Measurements from ENCODE around the gene TAAR9.

Gene TAAR9

GRCh38 chr6:132569170-132569569, 31.1 kb downstream of the TAAR9 start:
- TF ChIP-seq REST (IDR thresholded peaks at IDR 0.05; ENCODE audit: low read depth) (no peak), USF1 (IDR thresholded peaks at IDR 0.05) (no peak), RAD21 (IDR thresholded peaks at IDR 0.05; ENCODE audit: low read depth) (no peak), ZBTB7A (IDR thresholded peaks at IDR 0.05; ENCODE audit: low read depth) (no peak), EP300 (IDR thresholded peaks at IDR 0.05; ENCODE audit: borderline replicate concordance) (no peak), YY1 (IDR thresholded peaks at IDR 0.05; ENCODE audit: low read depth) (no peak), TEAD4 (IDR thresholded peaks at IDR 0.05) (no peak), TCF12 (IDR thresholded peaks at IDR 0.05; ENCODE audit: low read depth) (no peak), CREB1 (IDR thresholded peaks at IDR 0.05; ENCODE audit: low read depth) (no peak), MAX (IDR thresholded peaks at IDR 0.05) (no peak), FOXM1 (IDR thresholded peaks at IDR 0.05; ENCODE audit: borderline replicate concordance, low read depth) (no peak), TAF1 (IDR thresholded peaks at IDR 0.05; ENCODE audit: low read depth) (no peak), CEBPB (IDR thresholded peaks at IDR 0.05) (no peak), NFIC (IDR thresholded peaks at IDR 0.05) (no peak), EGR1 (IDR thresholded peaks at IDR 0.05) (no peak)

- no peak for TF ChIP-seq FOXM1 (IDR thresholded peaks at IDR 0.05; ENCODE audit: borderline replicate concordance, low read depth)
Observed at GRCh38 chr6:132570221-132570777, 32.2 kb downstream of the TAAR9 start, which contains the start of gene TAAR6. TSS of gene TAAR6 (plus strand) at chr6:132570322. CDS start at chr6:132570322, 0 bp downstream.

- no peak for TF ChIP-seq TEAD4 (IDR thresholded peaks at IDR 0.05)
- TF ChIP-seq CREB1 (IDR thresholded peaks at IDR 0.05; ENCODE audit: low read depth) = no peak
- no peak for TF ChIP-seq REST (IDR thresholded peaks at IDR 0.05; ENCODE audit: low read depth)
- no peak for TF ChIP-seq NFIC (IDR thresholded peaks at IDR 0.05)
- no peak for TF ChIP-seq TAF1 (IDR thresholded peaks at IDR 0.05; ENCODE audit: low read depth)
- TF ChIP-seq YY1 (IDR thresholded peaks at IDR 0.05; ENCODE audit: low read depth) = no peak
- no peak for TF ChIP-seq EP300 (IDR thresholded peaks at IDR 0.05; ENCODE audit: borderline replicate concordance)
- no peak for TF ChIP-seq ZBTB7A (IDR thresholded peaks at IDR 0.05; ENCODE audit: low read depth)
Observed at GRCh38 chr6:132571774-132572173, 33.7 kb downstream of the TAAR9 start.

- TF ChIP-seq REST (IDR thresholded peaks at IDR 0.05; ENCODE audit: low read depth) (no peak), MAX (IDR thresholded peaks at IDR 0.05) (no peak), TEAD4 (IDR thresholded peaks at IDR 0.05) (no peak), EGR1 (IDR thresholded peaks at IDR 0.05) (no peak), RAD21 (IDR thresholded peaks at IDR 0.05; ENCODE audit: low read depth) (no peak), ZBTB7A (IDR thresholded peaks at IDR 0.05; ENCODE audit: low read depth) (no peak), YY1 (IDR thresholded peaks at IDR 0.05; ENCODE audit: low read depth) (no peak), USF1 (IDR thresholded peaks at IDR 0.05) (no peak), TAF1 (IDR thresholded peaks at IDR 0.05; ENCODE audit: low read depth) (no peak), CEBPB (IDR thresholded peaks at IDR 0.05) (no peak), TCF12 (IDR thresholded peaks at IDR 0.05; ENCODE audit: low read depth) (no peak), NFIC (IDR thresholded peaks at IDR 0.05) (no peak), CREB1 (IDR thresholded peaks at IDR 0.05; ENCODE audit: low read depth) (no peak), EP300 (IDR thresholded peaks at IDR 0.05; ENCODE audit: borderline replicate concordance) (no peak)
Observed at GRCh38 chr6:132584698-132585097, 46.6 kb downstream of the TAAR9 start.

GRCh38 chr6:132587424-132587823, 49.3 kb downstream of the TAAR9 start:
- TF ChIP-seq REST (IDR thresholded peaks at IDR 0.05; ENCODE audit: low read depth) (no peak), TAF1 (IDR thresholded peaks at IDR 0.05; ENCODE audit: low read depth) (no peak), ZBTB7A (IDR thresholded peaks at IDR 0.05; ENCODE audit: low read depth) (no peak), RAD21 (IDR thresholded peaks at IDR 0.05; ENCODE audit: low read depth) (no peak), EGR1 (IDR thresholded peaks at IDR 0.05) (no peak), CREB1 (IDR thresholded peaks at IDR 0.05; ENCODE audit: low read depth) (no peak), FOXM1 (IDR thresholded peaks at IDR 0.05; ENCODE audit: borderline replicate concordance, low read depth) (no peak), TEAD4 (IDR thresholded peaks at IDR 0.05) (no peak), TCF12 (IDR thresholded peaks at IDR 0.05; ENCODE audit: low read depth) (no peak), EP300 (IDR thresholded peaks at IDR 0.05; ENCODE audit: borderline replicate concordance) (no peak), CEBPB (IDR thresholded peaks at IDR 0.05) (no peak)

Data from Ishikawa (cell line).